RWPE1 (cell line): Measurements from ENCODE around the gene RIT2.

Source experiments
- CTCF ChIA-PET: fragments of 350-600 bp; sonication (Branson Sonifier 250); formaldehyde crosslinking; extraction: SDS; loops from one replicate; lab custom pipeline; 2021; lab: Yijun Ruan, JAX
- POLR2A ChIA-PET: fragments of 400-600 bp; formaldehyde crosslinking; extraction: SDS; loops from one replicate; lab custom pipeline; 2020; ENCODE audit warnings: antibody characterized with exemption; ENCODE audit not compliant: low non-redundant PET; lab: Yijun Ruan, JAX
- DNase-seq: peaks from one replicate; pipeline ENCODE4 v3.0.0; 2012; ENCODE audit warnings: low spot score
- H3K27ac ChIP-seq: fragments of 450-650 bp; 2 replicates; pipeline ENCODE4 v1.5.1; 2017
- TF ChIP-seq, protein P1 (sequence below): fragments of 450-650 bp; conservative IDR thresholded peaks from 2 replicates; pipeline ENCODE4 v1.5.1; 2017; ENCODE audit warnings: low read depth, mild to moderate bottlenecking

RIT2 gene

GRCh38 chr18:42822711-42823110 is 292.8 kb downstream of the RIT2 start:
- TF ChIP-seq, protein P1, sequence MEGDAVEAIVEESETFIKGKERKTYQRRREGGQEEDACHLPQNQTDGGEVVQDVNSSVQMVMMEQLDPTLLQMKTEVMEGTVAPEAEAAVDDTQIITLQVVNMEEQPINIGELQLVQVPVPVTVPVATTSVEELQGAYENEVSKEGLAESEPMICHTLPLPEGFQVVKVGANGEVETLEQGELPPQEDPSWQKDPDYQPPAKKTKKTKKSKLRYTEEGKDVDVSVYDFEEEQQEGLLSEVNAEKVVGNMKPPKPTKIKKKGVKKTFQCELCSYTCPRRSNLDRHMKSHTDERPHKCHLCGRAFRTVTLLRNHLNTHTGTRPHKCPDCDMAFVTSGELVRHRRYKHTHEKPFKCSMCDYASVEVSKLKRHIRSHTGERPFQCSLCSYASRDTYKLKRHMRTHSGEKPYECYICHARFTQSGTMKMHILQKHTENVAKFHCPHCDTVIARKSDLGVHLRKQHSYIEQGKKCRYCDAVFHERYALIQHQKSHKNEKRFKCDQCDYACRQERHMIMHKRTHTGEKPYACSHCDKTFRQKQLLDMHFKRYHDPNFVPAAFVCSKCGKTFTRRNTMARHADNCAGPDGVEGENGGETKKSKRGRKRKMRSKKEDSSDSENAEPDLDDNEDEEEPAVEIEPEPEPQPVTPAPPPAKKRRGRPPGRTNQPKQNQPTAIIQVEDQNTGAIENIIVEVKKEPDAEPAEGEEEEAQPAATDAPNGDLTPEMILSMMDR, result no peak
- no peak for DNase-seq
- H3K27ac ChIP-seq, result no peak overlapping the region
- CTCF ChIA-PET, result no interaction called here
- POLR2A ChIA-PET, result no interaction called here

DNA sequence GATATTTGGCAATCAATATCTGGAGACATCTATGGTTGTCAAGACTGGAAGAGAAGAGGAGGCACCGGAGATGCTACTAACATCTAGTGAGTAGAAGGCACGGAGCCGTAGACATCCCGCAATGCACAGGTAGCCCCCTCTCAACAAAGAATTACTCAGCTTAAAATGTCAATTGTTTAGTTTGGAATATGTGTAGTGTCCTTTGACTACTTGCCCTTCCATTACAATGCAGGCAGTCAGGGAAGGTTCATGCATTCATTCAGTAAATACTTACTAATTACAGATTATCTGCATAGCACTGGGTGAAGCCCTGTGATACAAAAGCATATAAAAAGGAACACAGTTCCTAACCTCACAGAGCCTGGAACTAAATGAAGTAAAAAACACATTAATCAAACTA is 294.0 kb downstream of the RIT2 start:
- TF ChIP-seq, protein P1, result no peak
- ChIA-PET POLR2A (no interaction called here), CTCF (no interaction called here)
- no peak overlapping the region for H3K27ac ChIP-seq
- DNase-seq, result no peak

GRCh38 chr18:42814618-42815017 is 300.9 kb downstream of the RIT2 start:
- DNase-seq, result no peak
- H3K27ac ChIP-seq, result no peak overlapping the region
- TF ChIP-seq, protein P1, result no peak
- POLR2A ChIA-PET, result no interaction called here
- CTCF ChIA-PET, result no interaction called here

- CTCF ChIA-PET, result no interaction called here
- DNase-seq, result no peak
These were observed 301.3 kb downstream of the RIT2 start for GRCh38 chr18:42814184-42814583.

GRCh38 chr18:42813570-42813969 is 301.9 kb downstream of the RIT2 start:
- TF ChIP-seq, protein P1, result no peak
- POLR2A ChIA-PET, result no interaction called here

More at GRCh38 chr18:42814184-42814583, 301.3 kb downstream of the RIT2 start:
- no peak overlapping the region for H3K27ac ChIP-seq
- TF ChIP-seq, protein P1, result no peak
- POLR2A ChIA-PET, result no interaction called here

GRCh38 chr18:42807887-42808286 is 307.6 kb downstream of the RIT2 start:
- ChIA-PET POLR2A (no interaction called here), CTCF (no interaction called here)
- DNase-seq, result no peak
- TF ChIP-seq, protein P1, result no peak
- no peak overlapping the region for H3K27ac ChIP-seq

More at GRCh38 chr18:42813570-42813969, 301.9 kb downstream of the RIT2 start:
- H3K27ac ChIP-seq, result no peak overlapping the region
- CTCF ChIA-PET, result no interaction called here
- no peak for DNase-seq
